GM21786 (cell line): ENCODE results near the gene C1QTNF1.

Experiments used
- ATAC-seq: cut with Tn5 transposase; IDR thresholded peaks from one replicate; pipeline ENCODE4 v1.9.1; 2021; ENCODE audit not compliant: unreplicated experiment

C1QTNF1 gene

DNA sequence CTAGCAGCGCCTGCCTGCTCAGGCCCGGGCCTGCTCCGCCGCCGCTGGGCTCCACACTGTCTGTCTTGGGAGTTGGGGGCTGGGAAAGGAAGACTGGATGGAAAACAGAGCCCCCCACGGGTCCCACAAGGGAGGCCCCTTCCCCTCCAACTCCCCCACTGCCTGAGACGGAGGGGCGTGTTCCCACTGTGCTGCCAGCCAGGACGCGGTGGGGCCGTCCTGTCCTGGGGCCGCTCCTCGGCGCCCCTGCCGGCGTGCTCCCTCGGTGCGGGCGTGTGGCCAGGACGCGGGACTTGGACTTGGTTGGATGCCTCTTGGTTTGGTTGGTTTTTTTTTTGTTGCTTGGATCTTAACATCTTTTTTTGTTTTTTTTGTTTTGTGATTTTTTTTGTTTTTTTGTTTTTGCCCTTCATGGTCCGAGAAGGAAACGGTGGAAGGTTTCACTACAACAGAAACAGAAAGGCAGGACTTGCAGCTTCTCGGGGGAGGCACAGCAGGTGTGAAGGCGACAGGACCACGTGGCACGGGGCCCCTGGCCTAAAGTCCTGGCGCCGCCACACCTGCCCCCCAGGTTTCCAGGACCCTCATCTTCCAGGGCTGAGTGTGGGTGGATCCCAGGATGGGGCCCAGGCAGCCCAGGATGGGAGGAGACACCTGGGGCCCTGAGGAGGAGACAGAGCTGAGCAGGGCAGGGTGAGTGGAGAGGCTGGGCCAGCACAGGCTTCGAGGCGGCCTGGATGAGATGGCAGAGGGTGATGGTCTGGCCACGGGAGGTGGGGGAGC, 66.7 kb downstream of the C1QTNF1 start:
- no peak for ATAC-seq

DNA sequence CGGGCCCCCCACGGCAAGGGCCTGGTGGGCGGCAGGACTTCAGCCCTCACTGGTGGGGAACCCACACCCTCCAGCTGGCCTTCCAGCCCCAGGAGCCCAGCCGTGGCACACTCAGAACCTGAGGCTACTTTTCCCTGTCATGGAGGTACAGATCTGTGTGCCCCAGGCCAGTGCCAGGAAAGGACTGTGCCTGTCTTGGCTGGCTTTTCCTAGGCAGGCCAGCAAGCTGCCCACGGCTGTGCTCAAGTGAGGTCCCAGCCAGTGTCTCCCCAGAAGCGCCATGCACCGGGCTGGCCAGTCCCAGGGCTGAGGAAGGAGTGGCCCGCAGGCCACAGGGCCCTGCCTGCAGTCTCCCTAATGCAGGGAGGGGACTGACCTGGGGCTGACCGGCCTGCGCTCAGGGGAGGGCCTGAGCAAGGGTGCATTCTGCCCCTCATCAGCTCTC, 67.3 kb downstream of the C1QTNF1 start:
- no peak for ATAC-seq

- ATAC-seq: no peak
Measured at GRCh38 chr17:79092567-79092966, 68.6 kb downstream of the C1QTNF1 start.

DNA sequence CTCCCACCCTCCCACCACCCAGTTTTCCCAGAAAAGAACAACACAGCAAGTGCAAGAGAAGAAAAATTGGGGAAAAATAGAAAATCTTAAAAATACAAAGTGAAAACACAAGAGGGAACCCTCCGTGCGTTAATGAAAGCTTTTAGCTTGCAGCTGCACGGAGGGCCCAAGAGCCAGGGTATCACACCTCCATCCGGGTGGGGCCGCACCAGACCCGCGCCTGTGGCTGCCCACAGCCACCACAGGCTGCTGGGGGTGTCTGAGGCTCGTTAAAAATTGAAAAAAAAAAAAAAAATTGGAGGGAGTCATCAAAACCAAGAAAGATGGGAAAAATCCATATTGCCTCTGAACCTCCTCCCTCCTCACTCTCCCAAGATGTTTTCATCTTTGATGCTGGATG, 69.3 kb downstream of the C1QTNF1 start:
- no peak for ATAC-seq

GRCh38 chr17:79094261-79094660, 70.3 kb downstream of the C1QTNF1 start:
- ATAC-seq: no peak

DNA sequence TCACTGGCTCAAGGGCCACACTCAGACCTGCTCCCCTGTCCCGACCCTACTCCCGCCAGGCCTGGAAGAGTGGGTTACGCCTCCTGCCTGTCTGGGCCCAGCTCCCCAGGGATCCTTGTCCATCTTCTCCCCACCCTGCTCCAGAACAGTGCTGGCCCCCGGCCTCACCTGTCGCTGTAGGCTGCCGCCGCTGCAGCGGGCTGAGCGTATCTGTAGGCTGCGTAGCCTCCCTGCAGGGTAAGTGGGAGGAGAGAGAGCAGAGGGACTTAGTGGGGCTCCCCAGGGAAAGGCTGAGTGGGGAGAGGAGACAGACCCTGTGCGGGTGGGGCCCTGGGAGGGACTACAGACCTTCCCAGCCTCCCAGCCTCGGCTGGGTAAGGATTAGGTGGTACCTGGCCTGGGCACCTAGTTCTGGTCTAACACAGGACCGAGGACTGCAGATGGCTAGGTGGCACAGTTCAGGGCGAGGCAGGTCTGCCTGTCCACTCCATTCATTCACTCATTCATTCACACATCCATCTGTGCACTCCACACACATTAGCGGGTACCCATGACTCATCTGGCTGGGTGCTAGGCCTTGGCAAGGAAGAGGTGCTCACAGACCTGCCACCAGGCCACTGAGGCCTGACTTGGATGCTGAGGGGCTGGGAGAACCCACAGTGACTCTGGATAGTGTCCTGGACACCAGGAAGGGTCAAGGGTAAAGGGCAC, 71.5 kb downstream of the C1QTNF1 start:
- ATAC-seq: no peak

GRCh38 chr17:79096477-79096876, 72.5 kb downstream of the C1QTNF1 start:
- ATAC-seq: no peak

DNA sequence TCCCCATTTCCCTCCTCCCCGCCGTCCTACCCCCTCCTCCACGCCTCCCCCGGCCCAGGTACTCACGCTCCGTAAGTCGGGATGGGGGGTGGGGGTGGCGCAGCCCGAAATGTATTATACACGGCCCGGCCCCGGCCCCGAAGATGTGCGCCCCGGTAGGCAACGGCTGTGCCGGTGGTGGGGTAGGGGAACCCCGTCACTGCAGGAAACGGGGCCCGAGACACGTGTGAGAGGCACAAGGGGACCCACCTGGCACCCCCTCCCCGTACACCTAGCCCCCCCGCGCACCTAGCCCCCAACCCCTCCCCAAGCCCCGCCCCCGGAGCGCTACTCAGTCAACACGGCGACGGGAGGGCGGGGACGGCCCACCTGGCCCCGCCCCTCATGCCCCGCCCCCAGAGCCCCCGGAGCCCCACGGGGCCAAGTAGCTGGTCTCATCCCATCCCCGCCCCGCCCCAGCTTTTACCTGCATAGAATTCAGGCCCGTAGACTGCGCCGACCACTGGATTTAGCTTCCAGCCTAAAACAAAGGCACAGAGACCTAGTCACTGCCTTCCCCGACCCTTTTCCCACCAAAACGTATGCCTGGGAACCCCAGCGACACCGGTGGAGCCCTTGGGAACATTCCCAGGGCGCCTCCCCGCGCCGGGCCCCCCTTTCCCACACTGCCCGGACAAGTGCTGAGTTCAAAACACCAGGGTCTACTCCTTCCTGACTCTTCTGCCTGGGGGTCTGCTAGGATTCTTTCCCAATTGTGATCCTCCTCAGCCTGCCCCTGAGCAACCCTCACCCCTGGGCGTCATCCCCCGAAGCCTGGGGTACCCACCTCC, 73.5 kb downstream of the C1QTNF1 start:
- ATAC-seq: no peak

DNA sequence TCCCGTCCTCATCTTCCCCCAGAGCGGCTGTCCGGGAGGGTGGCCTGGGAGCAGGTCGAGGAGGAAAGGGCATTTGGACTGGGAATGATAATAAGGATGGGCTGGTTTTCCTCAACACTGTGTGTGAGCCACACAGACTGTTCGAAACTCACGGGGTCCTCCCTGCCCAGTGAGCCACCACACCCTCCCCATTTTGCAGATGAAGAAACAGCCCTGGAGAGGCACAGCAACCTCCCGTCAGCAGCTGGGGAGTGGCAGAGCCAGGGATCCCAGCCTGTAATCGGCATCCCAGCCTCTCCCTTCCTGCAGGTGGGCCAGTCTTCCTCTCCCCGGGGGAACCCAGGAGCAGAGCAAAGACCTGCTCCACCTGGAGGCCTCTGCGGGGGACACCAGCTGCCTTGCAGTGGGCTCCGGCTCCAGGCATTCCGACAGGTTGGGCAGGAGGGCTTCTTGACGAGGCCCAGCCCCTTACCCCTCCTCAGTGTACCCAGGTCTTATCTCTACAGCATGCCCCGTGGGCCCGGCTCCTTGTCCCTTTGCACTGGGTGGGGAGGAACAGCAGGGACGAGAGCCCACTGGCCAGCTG, 74.4 kb downstream of the C1QTNF1 start:
- ATAC-seq: no peak
